ENCODE data around the gene FTSJ3. TPM values are rescaled to one million over a fixed set of nuclear protein-coding genes. Genes with fewer than 3 reads are reported as not detected.

Gene FTSJ3
- total and polyA plus RNA-seq, 10 of the 15 experiments (the other 5 are each of a cell fraction or from before 2014, with no cell fraction given), result 17.2 to 79.2 (median 50.4) TPM

- no peak for TF ChIP-seq PRDM15 (CRISPR knock-in tag; IDR thresholded peaks at IDR 0.05)
- TF ChIP-seq ZBTB4 (CRISPR knock-in tag; IDR thresholded peaks at IDR 0.05), result no peak
- peak; percentile 37; the same call in 1 of the 2 replicates for TF ChIP-seq SREBF1 (IDR thresholded peaks at IDR 0.05; ENCODE audit: low read length)
- peak; percentile 27 to 29; a peak in 1 of 4 replicates for TF ChIP-seq BHLHE40 (IDR thresholded peaks at IDR 0.05; ENCODE audit: borderline replicate concordance in 1 of 2, low read depth in 2 of 2, low read length in 1 of 2)
- TF ChIP-seq RCOR1 (conservative IDR thresholded peaks at IDR 0.05; ENCODE audit: low read depth, low read length), result 0 out of 2 replicates have a peak, but pooled peaks have one; percentile 60
- peak; percentile 68 for TF ChIP-seq PKNOX1 (IDR thresholded peaks at IDR 0.05)
- peak; percentile 46; the same call in 1 of the 2 replicates for TF ChIP-seq MLLT1 (IDR thresholded peaks at IDR 0.05)
- TF ChIP-seq HCFC1 (IDR thresholded peaks at IDR 0.05; ENCODE audit: low read length), result peak; percentile 93
- peak; percentile 15 for TF ChIP-seq MYC (IDR thresholded peaks at IDR 0.05; ENCODE audit: insufficient read depth, insufficient read length, insufficient replicate concordance, low read length, severe bottlenecking)
- TF ChIP-seq USF2 (IDR thresholded peaks at IDR 0.05; ENCODE audit: borderline replicate concordance, low read depth, low read length), result no peak
- no peak for TF ChIP-seq MEF2B (IDR thresholded peaks at IDR 0.05; ENCODE audit: partially characterized antibody, poor library complexity, severe bottlenecking)
- peak; percentile 89 for TF ChIP-seq RUNX3 (IDR thresholded peaks at IDR 0.05; ENCODE audit: low read length)
- peak; percentile 92 for TF ChIP-seq E2F8 (IDR thresholded peaks at IDR 0.05; ENCODE audit: low read depth, partially characterized antibody)
Observed at GRCh38 chr17:63827002-63827800, at the start of gene FTSJ3, which contains the start of gene PSMC5 (continued).
